GM21717 (cell line): ENCODE results near the gene TCIRG1.

Experiments used
- ATAC-seq: cut with Tn5 transposase; IDR thresholded peaks from one replicate; pipeline ENCODE4 v1.9.1; 2021; ENCODE audit warnings: mild to moderate bottlenecking, moderate library complexity; ENCODE audit not compliant: unreplicated experiment

TCIRG1 gene

GRCh38 chr11:68016904-68017817 lies 21.7 kb upstream of the TCIRG1 start:
- no peak for ATAC-seq

DNA sequence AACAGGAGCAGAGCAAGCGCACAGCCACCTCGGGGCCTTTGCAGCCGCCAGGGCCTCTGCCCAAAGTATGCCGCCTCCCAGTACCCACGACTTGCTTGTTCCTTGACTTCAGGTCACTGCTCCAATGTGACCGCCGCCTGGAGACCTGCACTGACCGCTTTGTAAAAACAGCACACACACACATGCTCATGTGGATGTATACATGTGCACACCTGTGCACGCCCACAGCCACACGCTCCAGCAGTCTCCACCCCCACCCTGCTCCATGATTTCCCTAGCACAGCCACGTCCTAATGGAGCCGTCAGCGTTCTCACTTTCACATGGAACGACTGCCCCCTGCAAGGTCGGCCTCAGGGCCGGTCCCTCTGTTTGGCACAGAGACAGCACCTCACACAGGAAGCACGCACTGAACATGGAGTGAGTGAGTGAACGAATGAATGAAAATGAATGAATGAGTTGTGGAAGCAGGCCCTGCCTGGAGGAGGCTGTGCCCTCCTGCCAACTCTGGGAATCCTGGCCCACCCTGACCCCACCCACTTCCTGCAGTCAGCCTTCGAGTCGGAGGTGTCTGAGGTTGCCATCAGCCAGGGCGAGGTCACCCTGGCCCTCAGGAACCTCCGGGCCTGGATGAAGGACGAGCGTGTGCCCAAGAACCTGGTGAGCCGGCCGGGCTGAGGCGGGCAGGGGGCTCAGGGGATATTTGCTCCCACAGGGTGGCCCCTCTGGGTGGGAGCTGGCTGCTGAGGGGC lies 20.7 kb upstream of the TCIRG1 start:
- ATAC-seq = no peak

- ATAC-seq = no peak
These were observed 20.1 kb upstream of the TCIRG1 start for GRCh38 chr11:68018730-68019190.

DNA sequence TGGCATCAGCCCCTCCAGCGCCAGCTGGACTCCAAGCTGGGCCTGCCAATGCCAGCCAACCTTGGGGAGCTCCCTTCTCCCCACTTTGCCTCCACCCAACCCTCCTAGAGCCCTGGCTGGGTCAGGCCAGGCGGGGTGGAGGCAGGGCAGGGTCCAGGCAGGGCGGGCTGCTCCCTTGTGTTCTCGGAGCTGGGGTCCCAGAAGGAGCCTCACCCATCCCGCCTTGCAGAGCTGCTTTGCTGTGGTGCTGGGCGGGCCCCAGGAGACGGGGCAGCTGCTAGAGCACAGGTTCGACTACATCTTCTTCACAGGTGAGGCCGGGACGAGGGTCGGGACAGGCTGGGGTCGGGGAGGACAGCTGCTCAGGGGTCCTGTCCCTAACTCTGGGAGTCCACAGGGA lies 19.3 kb upstream of the TCIRG1 start:
- no peak for ATAC-seq

DNA sequence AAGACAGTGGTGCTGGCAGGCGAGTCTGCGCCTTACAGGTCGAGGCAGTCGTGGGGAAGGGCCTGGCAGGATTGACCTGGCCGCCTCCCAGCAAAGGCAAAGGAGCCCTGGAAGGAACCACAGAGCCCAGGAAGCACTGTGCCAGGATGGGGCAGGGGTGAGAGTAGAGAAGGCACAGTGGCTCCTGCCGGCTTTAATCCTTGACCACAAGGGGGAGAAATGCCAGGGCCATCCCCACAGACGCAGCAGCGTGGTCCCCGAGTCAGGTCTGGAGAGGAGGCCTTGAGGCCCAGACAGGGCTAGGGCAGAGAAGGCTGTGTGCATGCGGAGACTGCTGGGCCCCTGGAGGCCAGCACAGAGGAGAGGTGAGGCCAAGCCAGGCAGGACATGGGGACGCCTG lies 18.2 kb upstream of the TCIRG1 start:
- no peak for ATAC-seq

- ATAC-seq = no peak
These were observed 17.5 kb upstream of the TCIRG1 start for GRCh38 chr11:68021167-68021787.

DNA sequence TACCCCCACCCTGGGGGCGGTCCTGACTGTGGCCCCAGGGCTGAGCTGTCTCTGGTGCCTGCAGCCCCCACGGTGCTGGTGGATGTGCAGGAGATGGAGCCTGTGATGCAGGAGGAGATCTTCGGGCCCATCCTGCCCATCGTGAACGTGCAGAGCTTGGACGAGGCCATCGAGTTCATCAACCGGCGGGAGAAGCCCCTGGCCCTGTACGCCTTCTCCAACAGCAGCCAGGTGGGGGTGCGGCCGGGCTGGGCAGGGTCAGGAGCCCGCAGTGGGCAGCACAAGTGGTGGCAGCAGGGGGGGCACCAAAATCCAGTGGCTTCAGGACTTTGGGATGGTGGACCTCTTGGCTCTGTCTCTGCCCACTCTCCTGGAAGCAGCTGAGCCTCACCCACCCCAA lies 16.3 kb upstream of the TCIRG1 start:
- no peak for ATAC-seq

DNA sequence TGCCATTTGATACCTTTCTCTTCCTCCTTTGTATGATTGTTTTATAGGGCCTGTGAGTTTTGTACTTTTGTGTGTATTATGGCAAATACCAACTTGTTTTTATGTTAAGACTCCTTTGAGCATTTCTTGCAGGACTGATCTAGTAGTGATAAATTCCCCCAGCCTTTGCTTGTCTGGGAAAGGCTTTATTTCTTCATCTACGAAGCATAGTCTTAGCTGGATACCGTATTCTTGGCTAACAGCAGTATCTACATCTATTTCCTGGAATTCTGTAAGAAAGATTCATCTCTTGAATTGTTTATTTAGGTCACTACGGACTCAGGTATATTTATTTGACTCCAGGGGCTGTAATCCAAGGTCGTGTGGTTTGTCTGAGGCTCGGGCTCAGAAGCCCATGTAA lies 14.3 kb upstream of the TCIRG1 start:
- no peak for ATAC-seq

- ATAC-seq = no peak
These were observed 13.8 kb upstream of the TCIRG1 start for GRCh38 chr11:68025047-68025446.

- no peak for ATAC-seq
These were observed 12.3 kb upstream of the TCIRG1 start for GRCh38 chr11:68026391-68027105.

DNA sequence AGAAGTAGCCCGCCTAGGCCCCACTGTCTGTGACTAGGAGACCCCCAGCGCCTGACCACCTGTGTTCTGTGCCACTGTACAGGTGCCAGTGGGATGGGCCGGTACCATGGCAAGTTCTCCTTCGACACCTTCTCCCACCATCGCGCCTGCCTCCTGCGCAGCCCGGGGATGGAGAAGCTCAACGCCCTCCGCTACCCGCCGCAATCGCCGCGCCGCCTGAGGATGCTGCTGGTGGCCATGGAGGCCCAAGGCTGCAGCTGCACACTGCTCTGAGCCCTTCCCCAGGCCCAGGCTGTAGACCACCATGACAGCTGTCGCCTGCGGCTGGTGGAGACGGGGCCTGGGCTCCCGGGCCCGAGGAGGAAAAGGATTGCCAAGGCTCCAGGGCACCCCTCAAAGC lies 11.2 kb upstream of the TCIRG1 start:
- no peak for ATAC-seq

GRCh38 chr11:68028802-68029545 lies 9.9 kb upstream of the TCIRG1 start:
- ATAC-seq = no peak

GRCh38 chr11:68030318-68031143 lies 8.3 kb upstream of the TCIRG1 start, which contains the start of gene NDUFS8:
Gene NDUFS8, plus strand, starts transcription at chr11:68030681. Its CDS starts 1,471 bp downstream, at chr11:68032152.
- ATAC-seq = peak; percentile 80

GRCh38 chr11:68031144-68031464 lies 7.7 kb upstream of the TCIRG1 start:
- no peak for ATAC-seq

GRCh38 chr11:68032003-68032402 lies 6.8 kb upstream of the TCIRG1 start:
- ATAC-seq = no peak

DNA sequence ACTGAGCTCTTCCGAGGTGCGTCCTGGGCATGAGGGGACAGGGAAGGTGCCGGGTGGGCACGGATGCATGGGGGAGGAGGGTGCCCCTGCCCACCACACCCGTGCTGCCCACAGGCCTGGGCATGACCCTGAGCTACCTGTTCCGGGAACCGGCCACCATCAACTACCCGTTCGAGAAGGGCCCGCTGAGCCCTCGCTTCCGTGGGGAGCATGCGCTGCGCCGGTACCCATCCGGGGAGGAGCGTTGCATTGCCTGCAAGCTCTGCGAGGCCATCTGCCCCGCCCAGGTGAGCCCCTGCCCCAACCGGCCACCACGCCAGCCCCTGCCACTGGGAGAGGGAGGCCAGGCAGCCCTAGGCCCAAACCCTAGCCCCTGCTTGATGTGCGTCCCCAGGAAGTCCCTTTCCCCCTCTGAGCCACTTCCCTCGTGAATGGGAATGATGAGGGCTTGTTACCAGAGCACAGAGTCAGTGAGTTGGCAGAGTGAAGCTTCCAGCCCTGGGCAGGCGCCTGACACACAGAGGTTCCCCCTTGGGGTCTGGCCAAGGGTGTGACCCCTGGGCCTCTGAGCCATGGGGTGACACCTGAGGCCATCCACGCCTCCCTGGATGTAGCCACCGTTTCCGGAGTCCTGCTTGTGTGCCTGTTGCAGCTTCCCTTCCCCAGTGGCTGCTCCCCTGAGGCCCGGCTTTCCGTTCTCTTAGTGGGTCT lies 5.7 kb upstream of the TCIRG1 start:
- ATAC-seq = no peak

DNA sequence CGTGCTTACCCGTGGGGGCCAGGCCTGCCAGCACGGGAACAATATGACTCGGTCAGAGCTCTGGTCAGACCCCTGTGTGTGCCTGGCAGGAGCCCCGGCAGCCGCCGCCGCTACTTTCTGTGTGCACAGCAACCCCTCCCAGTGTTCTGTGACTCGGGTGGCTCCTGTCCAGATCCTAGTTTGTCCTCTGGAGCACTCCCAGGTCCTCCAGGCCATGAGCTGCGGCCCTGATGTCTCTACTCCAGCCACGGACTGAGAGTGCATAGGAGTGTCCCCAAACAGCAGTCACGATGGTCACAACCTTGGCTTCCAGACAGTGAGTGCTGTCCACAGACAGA lies 5.1 kb upstream of the TCIRG1 start:
- ATAC-seq = no peak

- no peak for ATAC-seq
These were observed 3.5 kb upstream of the TCIRG1 start for GRCh38 chr11:68035266-68035876.
